Transverse colon (tissue), 3 donors: Measurements from ENCODE around the gene ABLIM2.

ENCODE experiments used
- EP300 ChIP-seq: sonication (generic); formaldehyde crosslinking; IDR thresholded peaks from one replicate; pipeline ENCODE4 v1.6.1; 2017; ENCODE audit warnings: antibody characterized with exemption, low read depth
- POLR2A ChIP-seq: fragments of 450-650 bp; IDR thresholded peaks from one replicate; pipeline ENCODE4 v1.6.1; 2016; ENCODE audit warnings: antibody characterized with exemption, mild to moderate bottlenecking, moderate library complexity
- TF ChIP-seq, protein P1 (sequence below), 5 experiments: fragments of 200-600 bp in 3 of 5; fragments of 450-650 bp in 2 of 5; sonication (generic) in 3 of 5; IDR thresholded peaks; 1 replicate in 2 of 5; 2 replicates in 3 of 5; pipeline ENCODE4 v1.5.1; 2016 to 2017; ENCODE audit warnings: antibody characterized with exemption in 5 of 5, inconsistent platforms in 3 of 5, mild to moderate bottlenecking in 2 of 5, moderate library complexity in 1 of 5

DNA sequence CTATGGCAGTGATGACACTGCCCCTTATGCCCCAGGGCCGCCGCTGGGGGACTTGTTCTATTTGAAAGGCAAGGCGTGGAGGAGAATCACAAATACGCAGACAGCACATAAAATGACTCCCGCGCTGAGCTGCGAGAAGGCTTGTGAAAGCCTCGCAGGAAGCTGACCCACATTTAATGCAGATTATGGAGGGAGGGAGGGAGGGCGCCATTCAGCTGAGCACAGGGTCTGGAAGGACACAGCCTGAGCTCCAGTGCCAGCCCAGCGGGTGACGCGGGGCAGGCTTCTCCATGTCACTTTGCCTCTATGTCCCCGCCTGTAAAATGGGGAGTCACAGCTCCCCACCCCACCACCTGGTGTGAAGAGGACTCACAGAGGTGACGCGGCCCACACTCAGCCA, 14.3 kb downstream of the ABLIM2 start:
- TF ChIP-seq, protein P1, sequence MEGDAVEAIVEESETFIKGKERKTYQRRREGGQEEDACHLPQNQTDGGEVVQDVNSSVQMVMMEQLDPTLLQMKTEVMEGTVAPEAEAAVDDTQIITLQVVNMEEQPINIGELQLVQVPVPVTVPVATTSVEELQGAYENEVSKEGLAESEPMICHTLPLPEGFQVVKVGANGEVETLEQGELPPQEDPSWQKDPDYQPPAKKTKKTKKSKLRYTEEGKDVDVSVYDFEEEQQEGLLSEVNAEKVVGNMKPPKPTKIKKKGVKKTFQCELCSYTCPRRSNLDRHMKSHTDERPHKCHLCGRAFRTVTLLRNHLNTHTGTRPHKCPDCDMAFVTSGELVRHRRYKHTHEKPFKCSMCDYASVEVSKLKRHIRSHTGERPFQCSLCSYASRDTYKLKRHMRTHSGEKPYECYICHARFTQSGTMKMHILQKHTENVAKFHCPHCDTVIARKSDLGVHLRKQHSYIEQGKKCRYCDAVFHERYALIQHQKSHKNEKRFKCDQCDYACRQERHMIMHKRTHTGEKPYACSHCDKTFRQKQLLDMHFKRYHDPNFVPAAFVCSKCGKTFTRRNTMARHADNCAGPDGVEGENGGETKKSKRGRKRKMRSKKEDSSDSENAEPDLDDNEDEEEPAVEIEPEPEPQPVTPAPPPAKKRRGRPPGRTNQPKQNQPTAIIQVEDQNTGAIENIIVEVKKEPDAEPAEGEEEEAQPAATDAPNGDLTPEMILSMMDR (IDR thresholded peaks at IDR 0.05), result no peak
- TF ChIP-seq POLR2A (no peak), EP300 (no peak)
